Prostate gland (tissue), 2 donors: ENCODE data around the gene GPR158. TPM values are rescaled to one million over a fixed set of nuclear protein-coding genes. Genes with fewer than 3 reads are reported as not detected.

Source experiments
- DNase-seq: peaks from one replicate; pipeline ENCODE4 v3.0.0-alpha.2; 2019; ENCODE audit warnings: low spot score
- H3K27ac ChIP-seq, 2 donors: fragments of 200-600 bp; sonication (generic); 2 replicates each; pipeline ENCODE4 v1.5.1; 2017 to 2019
- H3K27me3 ChIP-seq: fragments of 200-600 bp; sonication (generic); replicated peaks from 2 replicates; pipeline ENCODE4 v1.5.1; 2019; ENCODE audit not compliant: insufficient read depth
- H3K36me3 ChIP-seq, 2 donors: fragments of 200-600 bp; sonication (generic); 1 replicate in 1 of 2; 2 replicates in 1 of 2; pipeline versions ENCODE4 v1.5.1 to v1.8.1; 2017 to 2019
- H3K4me1 ChIP-seq: fragments of 200-600 bp; sonication (generic); replicated peaks from 2 replicates; pipeline ENCODE4 v1.5.1; 2019
- H3K4me3 ChIP-seq, 2 donors: fragments of 200-600 bp; sonication (generic); 2 replicates each; pipeline ENCODE4 v1.5.1; 2017 to 2019
- H3K9me3 ChIP-seq: fragments of 200-600 bp; sonication (generic); 2 replicates; pipeline ENCODE4 v1.5.1; 2017
- CTCF ChIP-seq, 4 experiments: fragments of 200-600 bp in 2 of 4; fragments of 450-650 bp in 2 of 4; sonication (generic) in 2 of 4; IDR thresholded peaks; 1 replicate in 3 of 4; 2 replicates in 1 of 4; pipeline ENCODE4 v1.5.1; 2016 to 2019; ENCODE audit warnings: antibody characterized with exemption in 4 of 4, mild to moderate bottlenecking in 2 of 4, moderate library complexity in 2 of 4
- POLR2A ChIP-seq: fragments of 450-650 bp; IDR thresholded peaks from one replicate; pipeline ENCODE4 v1.6.1; 2016; ENCODE audit warnings: antibody characterized with exemption, mild to moderate bottlenecking
- POLR2AphosphoS5 ChIP-seq: sonication (generic); formaldehyde crosslinking; IDR thresholded peaks from one replicate; pipeline ENCODE4 v1.6.1; 2017; ENCODE audit warnings: antibody characterized with exemption
- WGBS: methylation state at CpG from one replicate; pipeline ENCODE4 v1.1.5; 2018; 5-methylcytosine and 5-hydroxymethylcytosine counted together
- intact Hi-C: fragments of 100-400 bp; cut with DNase I; formaldehyde crosslinking; loops from one replicate; pipeline ENCODE4 v1.14.2; 2022
- total RNA-seq, 2 donors: library from RNA; depleted of rRNA; stranded (reverse); fragments of >200 nt; gene quantifications; one replicate each; pipeline ENCODE4 v1.1.0, GENCODE V29; 2016

Gene GPR158
- total RNA-seq, 2 donors from 2014 or later, result 0.36 to 1.5 TPM

- no peak for DNase-seq
- TF ChIP-seq POLR2AphosphoS5, result no peak
- TF ChIP-seq POLR2A, result no peak
- TF ChIP-seq CTCF (IDR thresholded peaks at IDR 0.05), result no peak
- WGBS, result 44% methylated on average over 3 of the region's 3 CpGs
- Histone ChIP-seq H3K9me3 (no peaks in the 10 kb centered on the region), H3K4me3 (no peak overlapping the region), H3K36me3 (no peaks in the 10 kb centered on the region), H3K27ac (no peak overlapping the region), H3K27me3 (no peaks in the 10 kb centered on the region), H3K4me1 (no peaks in the 10 kb centered on the region)
- intact Hi-C loops, result no loop called here
Measured at GRCh38 chr10:25384618-25385017, 209.8 kb downstream of the GPR158 start.

- no peak for DNase-seq
- WGBS, result 97% methylated on average over 7 of the region's 7 CpGs
- Histone ChIP-seq H3K27ac (no peak overlapping the region), H3K4me3 (no peak overlapping the region), H3K9me3 (no peaks in the 10 kb centered on the region), H3K36me3 (no peaks in the 10 kb centered on the region), H3K4me1 (no peaks in the 10 kb centered on the region), H3K27me3 (no peaks in the 10 kb centered on the region)
- TF ChIP-seq CTCF (IDR thresholded peaks at IDR 0.05) (no peak), POLR2AphosphoS5 (no peak), POLR2A (no peak)
- intact Hi-C loops, result no loop called here
Measured at GRCh38 chr10:25388188-25388861, 213.5 kb downstream of the GPR158 start.

GRCh38 chr10:25388862-25389206 is 214.0 kb downstream of the GPR158 start:
- Histone ChIP-seq H3K27me3 (no peaks in the 10 kb centered on the region), H3K9me3 (no peaks in the 10 kb centered on the region), H3K4me3 (no peak overlapping the region), H3K27ac (no peak overlapping the region), H3K4me1 (no peaks in the 10 kb centered on the region), H3K36me3 (no peaks in the 10 kb centered on the region)
- intact Hi-C loops, result no loop called here
- no peak for TF ChIP-seq POLR2A
- TF ChIP-seq CTCF (IDR thresholded peaks at IDR 0.05), result no peak
- no peak for TF ChIP-seq POLR2AphosphoS5
- DNase-seq, result no peak

GRCh38 chr10:25390733-25391132 is 215.9 kb downstream of the GPR158 start:
- no peak for DNase-seq
- intact Hi-C loops, result no loop called here
- H3K4me1 ChIP-seq, result no peaks in the 10 kb centered on the region
- WGBS, result 54% methylated on average over 3 of the region's 3 CpGs
- no peak overlapping the region for H3K4me3 ChIP-seq
- H3K36me3 ChIP-seq, result no peaks in the 10 kb centered on the region
- H3K27me3 ChIP-seq, result no peaks in the 10 kb centered on the region
- TF ChIP-seq CTCF (IDR thresholded peaks at IDR 0.05) (no peak), POLR2A (no peak), POLR2AphosphoS5 (no peak)
- no peak overlapping the region for H3K27ac ChIP-seq
- H3K9me3 ChIP-seq, result no peaks in the 10 kb centered on the region

- 86% methylated on average over 3 of the region's 3 CpGs for WGBS
- no peaks in the 10 kb centered on the region for H3K9me3 ChIP-seq
- no peaks in the 10 kb centered on the region for H3K27me3 ChIP-seq
- H3K4me1 ChIP-seq, result no peaks in the 10 kb centered on the region
- H3K27ac ChIP-seq, result no peak overlapping the region
- no peak overlapping the region for H3K4me3 ChIP-seq
- TF ChIP-seq CTCF (IDR thresholded peaks at IDR 0.05), result no peak
- no peak for TF ChIP-seq POLR2A
- no peak for TF ChIP-seq POLR2AphosphoS5
- H3K36me3 ChIP-seq, result no peaks in the 10 kb centered on the region
- DNase-seq, result no peak
- intact Hi-C loops, result no loop called here
Measured at GRCh38 chr10:25392132-25392531, 217.3 kb downstream of the GPR158 start.
